PC-9 (cell line): Measurements from ENCODE around the gene ADAMTS16.

Source experiments
- EZH2 ChIP-seq: fragments of 200-600 bp; sonication (generic); IDR thresholded peaks from 2 replicates; pipeline ENCODE4 v1.8.0; 2017; ENCODE audit warnings: antibody characterized with exemption, low read depth
- TF ChIP-seq, protein P1 (sequence below): fragments of 200-600 bp; sonication (generic); conservative IDR thresholded peaks from 2 replicates; pipeline ENCODE4 v1.6.1; 2017; ENCODE audit warnings: mixed run types, antibody characterized with exemption, mild to moderate bottlenecking, moderate library complexity

- TF ChIP-seq, protein P1, sequence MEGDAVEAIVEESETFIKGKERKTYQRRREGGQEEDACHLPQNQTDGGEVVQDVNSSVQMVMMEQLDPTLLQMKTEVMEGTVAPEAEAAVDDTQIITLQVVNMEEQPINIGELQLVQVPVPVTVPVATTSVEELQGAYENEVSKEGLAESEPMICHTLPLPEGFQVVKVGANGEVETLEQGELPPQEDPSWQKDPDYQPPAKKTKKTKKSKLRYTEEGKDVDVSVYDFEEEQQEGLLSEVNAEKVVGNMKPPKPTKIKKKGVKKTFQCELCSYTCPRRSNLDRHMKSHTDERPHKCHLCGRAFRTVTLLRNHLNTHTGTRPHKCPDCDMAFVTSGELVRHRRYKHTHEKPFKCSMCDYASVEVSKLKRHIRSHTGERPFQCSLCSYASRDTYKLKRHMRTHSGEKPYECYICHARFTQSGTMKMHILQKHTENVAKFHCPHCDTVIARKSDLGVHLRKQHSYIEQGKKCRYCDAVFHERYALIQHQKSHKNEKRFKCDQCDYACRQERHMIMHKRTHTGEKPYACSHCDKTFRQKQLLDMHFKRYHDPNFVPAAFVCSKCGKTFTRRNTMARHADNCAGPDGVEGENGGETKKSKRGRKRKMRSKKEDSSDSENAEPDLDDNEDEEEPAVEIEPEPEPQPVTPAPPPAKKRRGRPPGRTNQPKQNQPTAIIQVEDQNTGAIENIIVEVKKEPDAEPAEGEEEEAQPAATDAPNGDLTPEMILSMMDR = no peak
- TF ChIP-seq EZH2 = no peak
Measured at GRCh38 chr5:5351288-5351979, 211.3 kb downstream of the ADAMTS16 start.
